GM12872 (cell line): ENCODE measurements around the gene HOPX.

Experiments
- CTCF ChIP-seq: IDR thresholded peaks from 3 replicates; pipeline ENCODE4 v1.5.1; 2011; ENCODE audit warnings: low read depth, mild to moderate bottlenecking, low read length, moderate library complexity; ENCODE audit not compliant: insufficient read depth

The HOPX gene

GRCh38 chr4:56648021-56648823, 32.9 kb downstream of the HOPX start:
- no peak for TF ChIP-seq CTCF

- TF ChIP-seq CTCF = no peak
These were observed 34.8 kb downstream of the HOPX start for GRCh38 chr4:56646341-56646740.

- TF ChIP-seq CTCF = no peak
These were observed 37.5 kb downstream of the HOPX start for GRCh38 chr4:56643596-56643995.

- TF ChIP-seq CTCF = peak; percentile 21; the same call in 1 of the 3 replicates
These were observed 39.5 kb downstream of the HOPX start for GRCh38 chr4:56641494-56642051.

GRCh38 chr4:56640621-56641493, 40.2 kb downstream of the HOPX start:
- no peak for TF ChIP-seq CTCF

- TF ChIP-seq CTCF = no peak
These were observed 43.3 kb downstream of the HOPX start for GRCh38 chr4:56637791-56638190.

- no peak for TF ChIP-seq CTCF
These were observed 43.9 kb downstream of the HOPX start for GRCh38 chr4:56637154-56637553.
